Ovary (tissue), 3 donors: ENCODE results near the gene PSIP1.

Experiments used
- EP300 ChIP-seq: sonication (generic); formaldehyde crosslinking; IDR thresholded peaks from one replicate; pipeline ENCODE4 v1.6.1; 2017; ENCODE audit warnings: antibody characterized with exemption
- POLR2A ChIP-seq: fragments of 450-650 bp; IDR thresholded peaks from one replicate; pipeline ENCODE4 v1.6.1; 2017; ENCODE audit warnings: antibody characterized with exemption, mild to moderate bottlenecking, moderate library complexity
- TF ChIP-seq, protein P1 (sequence below), 3 donors: fragments of 450-650 bp in 2 of 3; fragments of 200-600 bp in 1 of 3; IDR thresholded peaks; one replicate each; pipeline versions ENCODE4 v1.5.1 to v1.8.0; 2016 to 2022; ENCODE audit warnings: antibody characterized with exemption in 3 of 3, mild to moderate bottlenecking in 1 of 3
- donor health status: DM: no; HTN: no; CAD: no.

DNA sequence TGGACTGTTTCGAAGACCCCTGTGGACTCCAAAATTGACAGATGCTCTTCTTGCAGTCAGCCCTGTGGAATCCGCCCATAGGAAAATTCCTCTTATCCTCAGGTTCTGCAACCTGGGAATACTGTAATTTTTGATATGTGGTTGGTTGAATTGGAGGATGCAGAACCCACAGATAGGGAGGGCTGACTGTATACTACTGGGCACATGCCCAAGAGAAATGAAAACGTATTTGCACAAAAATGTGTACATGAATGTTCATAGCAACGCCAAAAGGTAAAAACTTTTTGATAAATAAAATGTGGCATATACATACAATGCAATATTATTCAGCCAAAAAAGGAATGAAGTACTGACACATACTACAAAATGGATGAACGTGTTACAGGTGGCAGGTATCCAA, 90.0 kb downstream of the PSIP1 start:
- no peak for TF ChIP-seq POLR2A
- TF ChIP-seq, protein P1, sequence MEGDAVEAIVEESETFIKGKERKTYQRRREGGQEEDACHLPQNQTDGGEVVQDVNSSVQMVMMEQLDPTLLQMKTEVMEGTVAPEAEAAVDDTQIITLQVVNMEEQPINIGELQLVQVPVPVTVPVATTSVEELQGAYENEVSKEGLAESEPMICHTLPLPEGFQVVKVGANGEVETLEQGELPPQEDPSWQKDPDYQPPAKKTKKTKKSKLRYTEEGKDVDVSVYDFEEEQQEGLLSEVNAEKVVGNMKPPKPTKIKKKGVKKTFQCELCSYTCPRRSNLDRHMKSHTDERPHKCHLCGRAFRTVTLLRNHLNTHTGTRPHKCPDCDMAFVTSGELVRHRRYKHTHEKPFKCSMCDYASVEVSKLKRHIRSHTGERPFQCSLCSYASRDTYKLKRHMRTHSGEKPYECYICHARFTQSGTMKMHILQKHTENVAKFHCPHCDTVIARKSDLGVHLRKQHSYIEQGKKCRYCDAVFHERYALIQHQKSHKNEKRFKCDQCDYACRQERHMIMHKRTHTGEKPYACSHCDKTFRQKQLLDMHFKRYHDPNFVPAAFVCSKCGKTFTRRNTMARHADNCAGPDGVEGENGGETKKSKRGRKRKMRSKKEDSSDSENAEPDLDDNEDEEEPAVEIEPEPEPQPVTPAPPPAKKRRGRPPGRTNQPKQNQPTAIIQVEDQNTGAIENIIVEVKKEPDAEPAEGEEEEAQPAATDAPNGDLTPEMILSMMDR (IDR thresholded peaks at IDR 0.05): no peak
- TF ChIP-seq EP300: no peak
